H1 (cell line): ENCODE measurements around the gene SERINC1. TPM values are rescaled to one million over a fixed set of nuclear protein-coding genes. Genes with fewer than 3 reads are reported as not detected.

Experiments
- BCL11A ChIP-seq, 2 experiments: IDR thresholded peaks; one replicate each; pipeline ENCODE4 v1.6.1; 2011; ENCODE audit warnings: low read depth in 2 of 2, low read length in 2 of 2, mild to moderate bottlenecking in 2 of 2
- CEBPB ChIP-seq: IDR thresholded peaks from 2 replicates; pipeline ENCODE4 v1.6.1; 2012; ENCODE audit warnings: low read depth, low read length
- GABPA ChIP-seq: IDR thresholded peaks from 2 replicates; pipeline ENCODE4 v1.6.1; 2011; ENCODE audit warnings: mild to moderate bottlenecking, low read length, moderate library complexity, borderline replicate concordance; ENCODE audit not compliant: insufficient read depth
- RAD21 ChIP-seq, 2 experiments: IDR thresholded peaks in 1 of 2; conservative IDR thresholded peaks in 1 of 2; 2 replicates each; pipeline ENCODE4 v1.6.1; 2011; ENCODE audit warnings: low read depth in 2 of 2, low read length in 2 of 2, improper control_type of control experiment in 1 of 2, inconsistent platforms in 1 of 2, mild to moderate bottlenecking in 1 of 2, moderate library complexity in 1 of 2
- SAP30 ChIP-seq: fragments of 300-600 bp; sonication (generic); IDR thresholded peaks from 2 replicates; pipeline ENCODE4 v1.7.1; 2012; ENCODE audit warnings: low read length, moderate library complexity, mild to moderate bottlenecking, inconsistent platforms; ENCODE audit not compliant: insufficient read depth, insufficient replicate concordance
- SIN3A ChIP-seq, 2 experiments: IDR thresholded peaks in 1 of 2; conservative IDR thresholded peaks in 1 of 2; 2 replicates each; pipeline ENCODE4 v1.6.1; 2011 to 2012; ENCODE audit warnings: low read length in 2 of 2, improper control_type of control experiment in 1 of 2, low read depth in 1 of 2, mild to moderate bottlenecking in 1 of 2
- YY1 ChIP-seq: IDR thresholded peaks from 2 replicates; pipeline ENCODE4 v1.6.1; 2011; ENCODE audit warnings: low read depth, mild to moderate bottlenecking, low read length
- polyA plus RNA-seq, 7 experiments: library from polyadenylated mRNA; depleted of rRNA in 3 of 7; stranded (reverse) in 5 of 7; unstranded in 2 of 7; fragments of >200 nt in 5 of 7; fragments of 200-250 nt in 2 of 7; gene quantifications; 1 replicate in 5 of 7; 2 replicates in 1 of 7; 4 replicates in 1 of 7; pipeline versions ENCODE4 v1.2.1 to v1.2.3, GENCODE V29; 2011 to 2013; ENCODE audit warnings: missing spikeins in 2 of 7, mixed read lengths in 2 of 7
- total RNA-seq: library from RNA; stranded (reverse); fragmentation: NEBNext Ultra II Directional; extraction: Animal tissue kit (Norgen Biotek cat#: 25700); gene quantifications from 2 replicates; pipeline ENCODE4 v1.2.1, GENCODE V29; 2021

The SERINC1 gene
- total and polyA plus RNA-seq, 2 of the 8 experiments (the other 6 are each of a cell fraction or from before 2014, with no cell fraction given), result 15.4 to 38.6 TPM

- TF ChIP-seq GABPA, result no peak
- TF ChIP-seq SIN3A (conservative IDR thresholded peaks at IDR 0.05 in 1 of 2, IDR thresholded peaks at IDR 0.05 in 1 of 2; ENCODE audit: low read depth in 1 of 2, low read length in 2 of 2), result no peak
- TF ChIP-seq BCL11A (IDR thresholded peaks at IDR 0.05; ENCODE audit: low read depth in 2 of 2, low read length in 2 of 2), result no peak
- no peak for TF ChIP-seq CEBPB
- no peak for TF ChIP-seq YY1
- TF ChIP-seq RAD21 (IDR thresholded peaks at IDR 0.05 in 1 of 2, conservative IDR thresholded peaks at IDR 0.05 in 1 of 2; ENCODE audit: low read depth in 2 of 2, low read length in 2 of 2), result no peak
- TF ChIP-seq SAP30, result no peak
These were observed 24.0 kb upstream of the SERINC1 start (continued) for GRCh38 chr6:122495612-122496011.
